ENCODE data around the gene ZBTB9.

Gene ZBTB9

GRCh38 chr6:33466075-33466735, 11.8 kb downstream of the ZBTB9 start:
- no peak overlapping the region for H3K4me3 ChIP-seq (ENCODE audit: low read depth, low read length)
- no peaks in the 10 kb centered on the region for H3K36me3 ChIP-seq (ENCODE audit: control insufficient read depth in 2 of 2, insufficient read depth in 1 of 2, low read length in 2 of 2)
- ChIA-PET CTCF (interaction anchor here (0.6 to 1.2 kb wide), 2 partner anchors 22 to 124 kb away, joined by 3 to 4 read pairs; no protein-coding TSS in a partner anchor), POLR2A (no interaction called here)
- H3K4me1 ChIP-seq (ENCODE audit: control insufficient read depth, insufficient read depth, low read length), result no peaks in the 10 kb centered on the region
- TF ChIP-seq HOXC10 (CRISPR knock-in tag; IDR thresholded peaks at IDR 0.05) (no peak), ZNF670 (tag by site-specific recombination; IDR thresholded peaks at IDR 0.05; ENCODE audit: low read depth) (no peak), ZNF701 (tag by site-specific recombination; IDR thresholded peaks at IDR 0.05) (no peak), KLF8 (tag by site-specific recombination; IDR thresholded peaks at IDR 0.05) (no peak), ZNF473 (tag by site-specific recombination; IDR thresholded peaks at IDR 0.05) (no peak), ZNF548 (tag by site-specific recombination; IDR thresholded peaks at IDR 0.05) (no peak), SP3 (tag by site-specific recombination; IDR thresholded peaks at IDR 0.05) (no peak), EGR2 (tag by site-specific recombination; IDR thresholded peaks at IDR 0.05; ENCODE audit: low read depth) (no peak), KLF1 (tag by site-specific recombination; IDR thresholded peaks at IDR 0.05) (no peak), ZNF16 (tag by site-specific recombination; IDR thresholded peaks at IDR 0.05; ENCODE audit: low read depth) (no peak), ZNF664 (tag by site-specific recombination; IDR thresholded peaks at IDR 0.05) (no peak), ZNF785 (tag by site-specific recombination; IDR thresholded peaks at IDR 0.05) (no peak)
- TF ChIP-seq, protein P1, sequence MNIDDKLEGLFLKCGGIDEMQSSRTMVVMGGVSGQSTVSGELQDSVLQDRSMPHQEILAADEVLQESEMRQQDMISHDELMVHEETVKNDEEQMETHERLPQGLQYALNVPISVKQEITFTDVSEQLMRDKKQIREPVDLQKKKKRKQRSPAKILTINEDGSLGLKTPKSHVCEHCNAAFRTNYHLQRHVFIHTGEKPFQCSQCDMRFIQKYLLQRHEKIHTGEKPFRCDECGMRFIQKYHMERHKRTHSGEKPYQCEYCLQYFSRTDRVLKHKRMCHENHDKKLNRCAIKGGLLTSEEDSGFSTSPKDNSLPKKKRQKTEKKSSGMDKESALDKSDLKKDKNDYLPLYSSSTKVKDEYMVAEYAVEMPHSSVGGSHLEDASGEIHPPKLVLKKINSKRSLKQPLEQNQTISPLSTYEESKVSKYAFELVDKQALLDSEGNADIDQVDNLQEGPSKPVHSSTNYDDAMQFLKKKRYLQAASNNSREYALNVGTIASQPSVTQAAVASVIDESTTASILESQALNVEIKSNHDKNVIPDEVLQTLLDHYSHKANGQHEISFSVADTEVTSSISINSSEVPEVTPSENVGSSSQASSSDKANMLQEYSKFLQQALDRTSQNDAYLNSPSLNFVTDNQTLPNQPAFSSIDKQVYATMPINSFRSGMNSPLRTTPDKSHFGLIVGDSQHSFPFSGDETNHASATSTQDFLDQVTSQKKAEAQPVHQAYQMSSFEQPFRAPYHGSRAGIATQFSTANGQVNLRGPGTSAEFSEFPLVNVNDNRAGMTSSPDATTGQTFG (tag by site-specific recombination; IDR thresholded peaks at IDR 0.05; ENCODE audit: borderline replicate concordance), result no peak
- TF ChIP-seq, protein P2, sequence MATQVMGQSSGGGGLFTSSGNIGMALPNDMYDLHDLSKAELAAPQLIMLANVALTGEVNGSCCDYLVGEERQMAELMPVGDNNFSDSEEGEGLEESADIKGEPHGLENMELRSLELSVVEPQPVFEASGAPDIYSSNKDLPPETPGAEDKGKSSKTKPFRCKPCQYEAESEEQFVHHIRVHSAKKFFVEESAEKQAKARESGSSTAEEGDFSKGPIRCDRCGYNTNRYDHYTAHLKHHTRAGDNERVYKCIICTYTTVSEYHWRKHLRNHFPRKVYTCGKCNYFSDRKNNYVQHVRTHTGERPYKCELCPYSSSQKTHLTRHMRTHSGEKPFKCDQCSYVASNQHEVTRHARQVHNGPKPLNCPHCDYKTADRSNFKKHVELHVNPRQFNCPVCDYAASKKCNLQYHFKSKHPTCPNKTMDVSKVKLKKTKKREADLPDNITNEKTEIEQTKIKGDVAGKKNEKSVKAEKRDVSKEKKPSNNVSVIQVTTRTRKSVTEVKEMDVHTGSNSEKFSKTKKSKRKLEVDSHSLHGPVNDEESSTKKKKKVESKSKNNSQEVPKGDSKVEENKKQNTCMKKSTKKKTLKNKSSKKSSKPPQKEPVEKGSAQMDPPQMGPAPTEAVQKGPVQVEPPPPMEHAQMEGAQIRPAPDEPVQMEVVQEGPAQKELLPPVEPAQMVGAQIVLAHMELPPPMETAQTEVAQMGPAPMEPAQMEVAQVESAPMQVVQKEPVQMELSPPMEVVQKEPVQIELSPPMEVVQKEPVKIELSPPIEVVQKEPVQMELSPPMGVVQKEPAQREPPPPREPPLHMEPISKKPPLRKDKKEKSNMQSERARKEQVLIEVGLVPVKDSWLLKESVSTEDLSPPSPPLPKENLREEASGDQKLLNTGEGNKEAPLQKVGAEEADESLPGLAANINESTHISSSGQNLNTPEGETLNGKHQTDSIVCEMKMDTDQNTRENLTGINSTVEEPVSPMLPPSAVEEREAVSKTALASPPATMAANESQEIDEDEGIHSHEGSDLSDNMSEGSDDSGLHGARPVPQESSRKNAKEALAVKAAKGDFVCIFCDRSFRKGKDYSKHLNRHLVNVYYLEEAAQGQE (tag by site-specific recombination; IDR thresholded peaks at IDR 0.05), result no peak
- H3K27ac ChIP-seq (ENCODE audit: extremely low read depth, low read depth, low read length), result no peak overlapping the region
- H3K9me3 ChIP-seq (ENCODE audit: control insufficient read depth, insufficient read depth, low read depth, low read length), result no peaks in the 10 kb centered on the region

- POLR2A ChIA-PET, result interaction anchor here (2.4 kb wide), 1 partner anchor 12 kb away, joined by 11 read pairs; the partner anchor contains the start of gene ZBTB9
- Histone ChIP-seq H3K4me1 (ENCODE audit: control insufficient read depth, insufficient read depth, low read length) (no peaks in the 10 kb centered on the region), H3K27ac (ENCODE audit: extremely low read depth, low read depth, low read length) (no peak overlapping the region), H3K9me3 (ENCODE audit: control insufficient read depth, insufficient read depth, low read depth, low read length) (no peaks in the 10 kb centered on the region), H3K4me3 (ENCODE audit: low read depth, low read length) (no peak overlapping the region), H3K36me3 (ENCODE audit: control insufficient read depth in 2 of 2, insufficient read depth in 1 of 2, low read length in 2 of 2) (no peaks in the 10 kb centered on the region)
- no peak for TF ChIP-seq SP7 (tag by site-specific recombination; IDR thresholded peaks at IDR 0.05)
- TF ChIP-seq, protein P3, sequence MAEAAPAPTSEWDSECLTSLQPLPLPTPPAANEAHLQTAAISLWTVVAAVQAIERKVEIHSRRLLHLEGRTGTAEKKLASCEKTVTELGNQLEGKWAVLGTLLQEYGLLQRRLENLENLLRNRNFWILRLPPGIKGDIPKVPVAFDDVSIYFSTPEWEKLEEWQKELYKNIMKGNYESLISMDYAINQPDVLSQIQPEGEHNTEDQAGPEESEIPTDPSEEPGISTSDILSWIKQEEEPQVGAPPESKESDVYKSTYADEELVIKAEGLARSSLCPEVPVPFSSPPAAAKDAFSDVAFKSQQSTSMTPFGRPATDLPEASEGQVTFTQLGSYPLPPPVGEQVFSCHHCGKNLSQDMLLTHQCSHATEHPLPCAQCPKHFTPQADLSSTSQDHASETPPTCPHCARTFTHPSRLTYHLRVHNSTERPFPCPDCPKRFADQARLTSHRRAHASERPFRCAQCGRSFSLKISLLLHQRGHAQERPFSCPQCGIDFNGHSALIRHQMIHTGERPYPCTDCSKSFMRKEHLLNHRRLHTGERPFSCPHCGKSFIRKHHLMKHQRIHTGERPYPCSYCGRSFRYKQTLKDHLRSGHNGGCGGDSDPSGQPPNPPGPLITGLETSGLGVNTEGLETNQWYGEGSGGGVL (tag by site-specific recombination; IDR thresholded peaks at IDR 0.05), result no peak
- no peak for TF ChIP-seq ZNF549 (tag by site-specific recombination; IDR thresholded peaks at IDR 0.05)
- CTCF ChIA-PET, result interaction anchor here (0.6 to 1.2 kb wide), 3 partner anchors 21 to 277 kb away, joined by 3 to 4 read pairs (median 3); no protein-coding TSS in a partner anchor
Observed at GRCh38 chr6:33467091-33467490, 12.7 kb downstream of the ZBTB9 start.
